Endothelial cell of umbilical vein (primary cell): Measurements from ENCODE around the gene OR9A2. TPM values are rescaled to one million over a fixed set of nuclear protein-coding genes. Genes with fewer than 3 reads are reported as not detected.
A peak's percentile ranks its signal among the peaks of the same experiment; 100 is the strongest.

Source experiments
- BruUV-seq: library from RNA; stranded (reverse); fragments of 400-500 nt; replicated peaks from 2 replicates; lab custom pipeline; 2021; lab: Mats Ljungman, UMichigan
- CTCF ChIA-PET: fragments of 300-600, 350-600 bp; sonication (Branson Sonifier 250); formaldehyde crosslinking; loops from one replicate; lab custom pipeline; 2021; ENCODE audit warnings: antibody characterized with exemption, inconsistent platforms; lab: Charles Lee
- POLR2A ChIA-PET: fragments of 300-600, 350-600 bp; sonication (Branson Sonifier 250); formaldehyde crosslinking; loops from one replicate; lab custom pipeline; 2021; ENCODE audit warnings: antibody characterized with exemption, inconsistent platforms; lab: Charles Lee
- DNase-seq: peaks from one replicate; pipeline ENCODE4 v3.0.0-alpha.2; 2011; ENCODE audit warnings: low read depth, low spot score
- FAIRE-seq: peaks from 2 replicates; lab custom pipeline; 2011; peaks lifted over from hg19 to GRCh38; lab: Jason Lieb, UNC
- H2AFZ ChIP-seq: 2 replicates; pipeline ENCODE4 v1.6.0; 2012; ENCODE audit warnings: low read depth, low read length, control low read depth, inconsistent platforms
- H3K27ac ChIP-seq: 2 replicates; pipeline ENCODE4 v1.5.1; 2011; ENCODE audit warnings: low read depth, mild to moderate bottlenecking, control low read depth, low read length, moderate library complexity; ENCODE audit not compliant: insufficient read depth
- H3K27me3 ChIP-seq, 2 experiments: 2 replicates each; pipeline versions ENCODE4 v1.6.0 to v1.6.1; 2011; ENCODE audit warnings: low read length in 2 of 2, mixed read lengths in 1 of 2; ENCODE audit not compliant: control insufficient read depth in 2 of 2, insufficient read depth in 2 of 2
- H3K36me3 ChIP-seq, 2 experiments: 2 replicates in 1 of 2; 3 replicates in 1 of 2; pipeline ENCODE4 v1.5.1; 2011; ENCODE audit warnings: low read length in 2 of 2, mild to moderate bottlenecking in 1 of 2, moderate library complexity in 1 of 2; ENCODE audit not compliant: control insufficient read depth in 2 of 2, insufficient read depth in 2 of 2; ENCODE audit errors: extremely low read depth in 1 of 2
- H3K4me1 ChIP-seq: 3 replicates; pipeline ENCODE4 v1.5.1; 2011; ENCODE audit warnings: mild to moderate bottlenecking, low read length; ENCODE audit not compliant: control insufficient read depth, insufficient read depth; ENCODE audit errors: extremely low read depth
- H3K4me2 ChIP-seq: 2 replicates; pipeline ENCODE4 v1.6.1; 2011; ENCODE audit warnings: low read length, control low read depth, mixed read lengths; ENCODE audit not compliant: insufficient read depth
- H3K4me3 ChIP-seq, 3 experiments: fragments of 200-600 bp in 1 of 3; sonication (generic), shearing (Covaris generic) in 1 of 3; replicated peaks in 1 of 3; 2 replicates each; pipeline ENCODE4 v1.5.1; 2011 to 2016; ENCODE audit warnings: control low read depth in 3 of 3, low read length in 3 of 3, mild to moderate bottlenecking in 2 of 3, inconsistent platforms in 1 of 3, low read depth in 1 of 3, moderate library complexity in 1 of 3; ENCODE audit not compliant: insufficient read depth in 1 of 3
- H3K79me2 ChIP-seq: 2 replicates; pipeline ENCODE4 v1.6.0; 2012; ENCODE audit warnings: low read length, inconsistent platforms; ENCODE audit not compliant: control insufficient read depth, insufficient read depth
- H3K9ac ChIP-seq: replicated peaks from 2 replicates; pipeline ENCODE3; 2011; ENCODE audit warnings: low read length, control low read depth; ENCODE audit not compliant: insufficient read depth; ENCODE audit errors: extremely low read depth
- H3K9me1 ChIP-seq: replicated peaks from 3 replicates; pipeline ENCODE4 v1.6.0; 2011; ENCODE audit warnings: mild to moderate bottlenecking, low read length; ENCODE audit not compliant: control insufficient read depth, insufficient read depth; ENCODE audit errors: extremely low read depth
- H3K9me3 ChIP-seq: replicated peaks from 2 replicates; pipeline ENCODE4 v1.5.1; 2012; ENCODE audit warnings: low read length, inconsistent platforms; ENCODE audit not compliant: control insufficient read depth, insufficient read depth
- H4K20me1 ChIP-seq: replicated peaks from 2 replicates; pipeline ENCODE3; 2011; ENCODE audit warnings: mild to moderate bottlenecking, low read length; ENCODE audit not compliant: control insufficient read depth, insufficient read depth; ENCODE audit errors: extremely low read depth
- FOS ChIP-seq: IDR thresholded peaks from 2 replicates; pipeline ENCODE4 v1.6.1; 2011; ENCODE audit warnings: mild to moderate bottlenecking, low read length, moderate library complexity, borderline replicate concordance; ENCODE audit not compliant: insufficient read depth
- dilution Hi-C: fragments of 300-500 bp; cut with MboI; formaldehyde crosslinking; loops from one replicate; pipeline ENCODE4 v1.15.0; 2019; ENCODE audit warnings: low sequenced_read_pairs; ENCODE audit not compliant: extremely low pct_ligation_motif_present
- intact Hi-C: fragments of 100-400 bp; cut with micrococcal nuclease; formaldehyde crosslinking; loops from one replicate; pipeline ENCODE4 v1.10.0; 2022
- polyA plus RNA-seq, 4 experiments: library from polyadenylated mRNA; depleted of rRNA in 3 of 4; stranded (reverse) in 3 of 4; unstranded in 1 of 4; fragments of >200 nt; gene quantifications; 2 replicates each; pipeline versions ENCODE4 v1.2.1 to v1.2.3, GENCODE V29; 2011 to 2012; ENCODE audit warnings: missing spikeins in 1 of 4
- total RNA-seq: library from RNA; stranded (reverse); gene quantifications from 2 replicates; pipeline ENCODE4 v1.2.3, GENCODE V29; 2021
- TF ChIP-seq, protein P1 (sequence below), 2 donors: IDR thresholded peaks; 1 replicate in 1 of 2; 2 replicates in 1 of 2; pipeline ENCODE4 v1.5.1; 2011; ENCODE audit warnings: low read length in 2 of 2, mild to moderate bottlenecking in 2 of 2, moderate library complexity in 2 of 2, control low read depth in 1 of 2, inconsistent platforms in 1 of 2, low read depth in 1 of 2; ENCODE audit not compliant: insufficient read depth in 1 of 2; ENCODE audit errors: extremely low read depth in 1 of 2

The OR9A2 gene
- total and polyA plus RNA-seq, 2 donors (not counting 3 experiments of a cell fraction or from before 2014, with no cell fraction given) = not detected

DNA sequence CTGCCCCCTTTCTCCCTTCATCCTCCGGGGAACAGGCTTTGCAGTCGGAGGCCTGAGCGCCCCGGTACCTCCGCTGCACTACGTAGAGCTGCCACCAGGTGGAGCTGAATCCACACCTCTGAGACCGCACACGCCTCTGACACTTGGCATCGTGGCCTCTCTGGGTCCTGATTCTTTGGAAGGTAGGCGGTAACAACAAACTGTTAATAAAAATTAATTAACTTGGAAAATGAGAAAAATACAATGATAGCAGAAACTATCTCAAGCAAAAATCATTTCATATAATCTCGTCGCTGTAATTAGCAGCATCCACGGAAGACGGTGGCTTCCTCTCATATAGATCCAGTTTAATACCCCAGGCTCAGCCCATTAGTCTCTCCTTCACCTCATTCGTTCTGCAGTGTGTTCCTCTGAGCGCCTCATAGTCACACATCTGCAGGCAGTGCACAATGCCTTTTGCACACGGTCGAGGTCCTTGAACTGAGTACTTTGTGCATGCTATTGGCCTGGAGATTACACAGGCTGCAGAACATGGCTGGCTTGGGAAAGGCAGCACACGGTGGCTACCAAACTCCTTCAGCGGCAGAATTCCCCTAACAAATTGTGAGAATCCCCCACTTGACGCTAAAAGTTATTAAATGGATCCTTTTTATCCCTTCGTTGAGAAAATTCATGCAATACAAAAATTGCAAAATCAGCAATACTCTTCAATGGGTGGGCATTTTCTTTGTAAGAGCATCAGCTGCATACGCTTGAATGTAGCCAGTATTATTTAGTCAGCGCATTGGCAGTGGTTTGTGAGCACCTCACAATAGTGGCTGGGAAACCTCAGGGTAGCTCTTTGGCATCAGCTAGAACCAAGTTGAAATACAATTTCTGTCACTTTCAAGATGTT, 18.7 kb downstream of the OR9A2 start:
- peak; percentile 84 for FAIRE-seq
- dilution Hi-C loops = loop anchor here (25.0 kb wide), 1 partner anchor 204 kb away; the partner anchor contains the start of gene TAS2R40

More for the DNA sequence above, 18.7 kb downstream of the OR9A2 start:
- no peaks in the 10 kb centered on the region for H3K9me3 ChIP-seq
- no peaks in the 10 kb centered on the region for H3K36me3 ChIP-seq
- peaks cover under 1% of the 10 kb centered on the region for H3K4me1 ChIP-seq
- ChIA-PET POLR2A (interaction anchor here (1.0 kb wide), 1 partner anchor 207 kb away, joined by 3 read pairs; no protein-coding TSS in a partner anchor), CTCF (interaction anchor here (0.9 to 26.4 kb wide), 10 partner anchors 9 to 473 kb away, joined by 3 to 967 read pairs (median 3); partner anchors contain the start of gene TAS2R40)
- H3K9me1 ChIP-seq = no peaks in the 10 kb centered on the region
- H3K9ac ChIP-seq = no peak overlapping the region
- peak; percentile 62 for DNase-seq
- no peak overlapping the region for H2AFZ ChIP-seq
- no peaks in the 10 kb centered on the region for H3K79me2 ChIP-seq
- H3K27me3 ChIP-seq = peaks cover 15 to 18% of the 10 kb centered on the region in 2 experiments
- intact Hi-C loops = loop anchor here (1.0 to 5.0 kb wide), 2 partner anchors 207 to 289 kb away; no protein-coding TSS in a partner anchor
- no peak overlapping the region for H3K27ac ChIP-seq
- no peak overlapping the region for H3K4me3 ChIP-seq
- H3K4me2 ChIP-seq = no peak overlapping the region
- TF ChIP-seq FOS = no peak
- TF ChIP-seq, protein P1, sequence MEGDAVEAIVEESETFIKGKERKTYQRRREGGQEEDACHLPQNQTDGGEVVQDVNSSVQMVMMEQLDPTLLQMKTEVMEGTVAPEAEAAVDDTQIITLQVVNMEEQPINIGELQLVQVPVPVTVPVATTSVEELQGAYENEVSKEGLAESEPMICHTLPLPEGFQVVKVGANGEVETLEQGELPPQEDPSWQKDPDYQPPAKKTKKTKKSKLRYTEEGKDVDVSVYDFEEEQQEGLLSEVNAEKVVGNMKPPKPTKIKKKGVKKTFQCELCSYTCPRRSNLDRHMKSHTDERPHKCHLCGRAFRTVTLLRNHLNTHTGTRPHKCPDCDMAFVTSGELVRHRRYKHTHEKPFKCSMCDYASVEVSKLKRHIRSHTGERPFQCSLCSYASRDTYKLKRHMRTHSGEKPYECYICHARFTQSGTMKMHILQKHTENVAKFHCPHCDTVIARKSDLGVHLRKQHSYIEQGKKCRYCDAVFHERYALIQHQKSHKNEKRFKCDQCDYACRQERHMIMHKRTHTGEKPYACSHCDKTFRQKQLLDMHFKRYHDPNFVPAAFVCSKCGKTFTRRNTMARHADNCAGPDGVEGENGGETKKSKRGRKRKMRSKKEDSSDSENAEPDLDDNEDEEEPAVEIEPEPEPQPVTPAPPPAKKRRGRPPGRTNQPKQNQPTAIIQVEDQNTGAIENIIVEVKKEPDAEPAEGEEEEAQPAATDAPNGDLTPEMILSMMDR (IDR thresholded peaks at IDR 0.05; ENCODE audit: extremely low read depth in 1 of 2, insufficient read depth in 1 of 2, low read depth in 1 of 2, low read length in 2 of 2) = peak; percentile 88 to 91
- BruUV-seq = no TSS peak
- no peaks in the 10 kb centered on the region for H4K20me1 ChIP-seq
